WI38 (cell line): ENCODE measurements around the gene MYRIP.

Source experiments
- H3K4me3 ChIP-seq: 2 replicates; pipeline ENCODE4 v1.5.1; 2011; ENCODE audit warnings: low read depth, mild to moderate bottlenecking, control low read depth, low read length
- TF ChIP-seq, protein P1 (sequence below): IDR thresholded peaks from 2 replicates; pipeline ENCODE4 v1.5.1; 2012; ENCODE audit warnings: low read depth, mild to moderate bottlenecking, control low read depth, low read length

MYRIP gene

GRCh38 chr3:40240921-40241320, 431.5 kb downstream of the MYRIP start:
- TF ChIP-seq, protein P1, sequence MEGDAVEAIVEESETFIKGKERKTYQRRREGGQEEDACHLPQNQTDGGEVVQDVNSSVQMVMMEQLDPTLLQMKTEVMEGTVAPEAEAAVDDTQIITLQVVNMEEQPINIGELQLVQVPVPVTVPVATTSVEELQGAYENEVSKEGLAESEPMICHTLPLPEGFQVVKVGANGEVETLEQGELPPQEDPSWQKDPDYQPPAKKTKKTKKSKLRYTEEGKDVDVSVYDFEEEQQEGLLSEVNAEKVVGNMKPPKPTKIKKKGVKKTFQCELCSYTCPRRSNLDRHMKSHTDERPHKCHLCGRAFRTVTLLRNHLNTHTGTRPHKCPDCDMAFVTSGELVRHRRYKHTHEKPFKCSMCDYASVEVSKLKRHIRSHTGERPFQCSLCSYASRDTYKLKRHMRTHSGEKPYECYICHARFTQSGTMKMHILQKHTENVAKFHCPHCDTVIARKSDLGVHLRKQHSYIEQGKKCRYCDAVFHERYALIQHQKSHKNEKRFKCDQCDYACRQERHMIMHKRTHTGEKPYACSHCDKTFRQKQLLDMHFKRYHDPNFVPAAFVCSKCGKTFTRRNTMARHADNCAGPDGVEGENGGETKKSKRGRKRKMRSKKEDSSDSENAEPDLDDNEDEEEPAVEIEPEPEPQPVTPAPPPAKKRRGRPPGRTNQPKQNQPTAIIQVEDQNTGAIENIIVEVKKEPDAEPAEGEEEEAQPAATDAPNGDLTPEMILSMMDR, result no peak
- H3K4me3 ChIP-seq, result no peak overlapping the region

DNA sequence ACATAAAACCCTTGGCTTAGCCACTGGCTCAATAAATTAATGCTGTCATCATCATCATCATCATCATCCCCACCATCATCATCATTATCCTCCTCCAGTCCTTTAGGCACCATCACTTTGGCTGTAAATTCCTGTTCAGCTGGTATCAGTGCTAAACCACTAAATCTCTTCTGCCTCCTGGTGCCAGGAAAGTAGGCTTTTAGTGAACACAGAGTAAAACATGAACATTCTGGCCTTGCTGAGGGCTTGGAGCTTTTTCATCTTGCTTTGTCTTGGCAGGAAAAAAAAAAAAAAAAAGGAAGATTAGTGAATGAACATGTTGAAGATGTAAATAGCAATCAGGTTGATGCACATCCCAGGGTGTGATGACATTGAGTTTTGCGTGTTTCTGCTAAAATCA, 432.8 kb downstream of the MYRIP start:
- TF ChIP-seq, protein P1, result no peak

GRCh38 chr3:40242638-40243037, 433.2 kb downstream of the MYRIP start:
- TF ChIP-seq, protein P1, result no peak
- H3K4me3 ChIP-seq, result no peak overlapping the region

More for the DNA sequence above, 432.8 kb downstream of the MYRIP start:
- H3K4me3 ChIP-seq, result no peak overlapping the region

- TF ChIP-seq, protein P1, result no peak
These were observed 433.6 kb downstream of the MYRIP start for GRCh38 chr3:40243056-40243455.

DNA sequence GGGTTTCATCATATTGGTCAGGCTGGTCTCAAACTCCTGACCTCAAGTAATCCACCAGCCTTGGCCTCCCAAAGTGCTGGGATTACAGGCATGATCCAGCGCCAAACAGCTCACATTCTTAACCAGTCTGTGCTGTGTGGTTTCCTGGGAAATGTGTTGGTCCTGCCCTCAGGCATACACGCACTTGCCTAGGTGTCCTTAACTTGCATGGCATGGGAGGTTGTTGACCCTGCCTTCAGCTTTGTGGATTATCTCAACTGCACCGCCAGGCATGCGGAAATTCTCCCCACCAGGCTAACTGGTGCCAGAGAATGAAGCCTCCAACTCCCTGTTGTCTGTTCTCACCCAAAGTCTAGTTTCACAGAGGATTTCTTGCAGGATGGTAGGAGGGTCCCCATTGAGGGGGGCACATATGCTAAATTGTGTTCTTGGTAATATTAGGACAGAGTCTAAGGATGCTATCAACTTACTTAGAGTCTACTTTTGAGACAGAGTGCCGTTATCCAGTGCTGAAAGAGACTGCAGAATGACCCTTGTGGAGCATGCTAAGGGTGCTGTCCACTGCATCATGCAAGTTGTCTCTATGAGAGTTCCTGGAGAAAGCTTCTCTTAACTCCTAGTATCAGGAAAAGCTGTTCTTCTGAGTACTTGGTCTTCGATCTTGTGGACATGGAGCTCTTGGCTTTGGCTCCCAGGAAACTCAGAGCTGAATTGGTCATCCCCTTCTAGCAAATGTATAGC, 438.5 kb downstream of the MYRIP start:
- TF ChIP-seq, protein P1, result no peak

More at GRCh38 chr3:40243056-40243455, 433.6 kb downstream of the MYRIP start:
- H3K4me3 ChIP-seq, result no peak overlapping the region

DNA sequence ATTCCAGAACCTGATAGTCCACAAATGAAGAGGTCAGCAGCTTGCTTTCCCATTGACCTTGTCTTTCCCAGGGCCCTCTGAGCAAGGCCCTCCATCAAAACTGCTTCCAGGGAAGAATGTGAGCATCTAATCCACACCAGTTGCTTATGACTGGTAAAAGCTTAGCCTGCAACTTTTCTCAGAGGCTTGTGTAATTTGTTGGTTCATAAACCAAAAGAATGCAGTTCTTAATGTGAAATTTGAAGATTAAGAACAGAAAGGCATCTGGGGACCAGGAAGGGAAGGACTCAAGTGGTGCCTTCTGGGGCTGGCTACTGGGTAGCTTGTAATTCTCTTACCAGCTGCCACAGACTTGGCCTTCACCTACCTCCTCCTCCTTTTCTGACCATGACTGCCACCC, 439.2 kb downstream of the MYRIP start:
- H3K4me3 ChIP-seq, result no peak overlapping the region
- TF ChIP-seq, protein P1, result no peak

More for the DNA sequence above, 438.5 kb downstream of the MYRIP start:
- H3K4me3 ChIP-seq, result no peak overlapping the region

DNA sequence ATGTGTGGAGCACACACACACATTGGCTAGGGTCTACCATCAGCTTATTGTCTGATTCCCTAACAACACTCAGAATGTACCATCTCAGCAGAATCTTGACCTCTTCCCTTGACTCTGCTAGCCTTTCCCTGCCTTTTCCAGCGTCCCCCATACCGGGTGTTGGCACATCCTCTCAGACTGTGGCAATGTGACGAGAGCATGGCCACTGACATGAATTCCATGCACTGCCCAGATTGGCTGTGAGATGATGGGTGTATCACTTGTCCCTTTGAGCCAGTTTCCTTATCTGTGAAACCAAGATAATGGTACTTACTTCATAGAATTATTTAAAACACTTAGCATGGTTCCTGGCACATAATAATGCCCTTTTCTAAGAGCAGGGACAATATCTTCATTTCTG, 439.8 kb downstream of the MYRIP start:
- TF ChIP-seq, protein P1, result no peak
- H3K4me3 ChIP-seq, result no peak overlapping the region
